CD14-positive monocyte (primary cell): ENCODE measurements around the gene C1QTNF9. TPM values are rescaled to one million over a fixed set of nuclear protein-coding genes. Genes with fewer than 3 reads are reported as not detected.
A peak's percentile ranks its signal among the peaks of the same experiment; 100 is the strongest.

ENCODE experiments used
- DNase-seq, 3 donors: peaks; one replicate each; pipeline ENCODE4 v3.0.0-alpha.2; 2011 to 2022
- H2AFZ ChIP-seq: 2 replicates; pipeline ENCODE4 v1.6.0; 2012; ENCODE audit warnings: mild to moderate bottlenecking, low read depth, low read length, inconsistent platforms; ENCODE audit not compliant: insufficient read depth, poor library complexity, severe bottlenecking
- H3K27ac ChIP-seq, 2 donors: 1 replicate in 1 of 2; 2 replicates in 1 of 2; pipeline ENCODE4 v1.5.1; 2012 to 2013; ENCODE audit warnings: low read length in 2 of 2, control low read depth in 1 of 2, inconsistent platforms in 1 of 2, low read depth in 1 of 2, mild to moderate bottlenecking in 1 of 2
- H3K27me3 ChIP-seq, 2 donors: one replicate each; pipeline versions ENCODE4 v1.6.0 to v1.6.1; 2011 to 2013; ENCODE audit warnings: low read length in 2 of 2; ENCODE audit not compliant: control insufficient read depth in 2 of 2, insufficient read depth in 2 of 2
- H3K36me3 ChIP-seq, 2 donors: replicated peaks in 1 of 2; 1 replicate in 1 of 2; 2 replicates in 1 of 2; pipeline versions ENCODE4 v1.5.1 to v1.6.1; 2012 to 2013; ENCODE audit warnings: low read length in 2 of 2, control low read depth in 1 of 2, inconsistent platforms in 1 of 2, mild to moderate bottlenecking in 1 of 2; ENCODE audit not compliant: insufficient read depth in 2 of 2, control insufficient read depth in 1 of 2
- H3K4me1 ChIP-seq, 2 donors: 1 replicate in 1 of 2; 2 replicates in 1 of 2; pipeline versions ENCODE4 v1.5.1 to v1.6.1; 2012 to 2013; ENCODE audit warnings: low read length in 2 of 2, control low read depth in 1 of 2, inconsistent platforms in 1 of 2, mild to moderate bottlenecking in 1 of 2, moderate library complexity in 1 of 2; ENCODE audit not compliant: insufficient read depth in 2 of 2, control insufficient read depth in 1 of 2
- H3K4me2 ChIP-seq: replicated peaks from 2 replicates; pipeline ENCODE3; 2012; ENCODE audit warnings: low read length, moderate library complexity, mild to moderate bottlenecking; ENCODE audit not compliant: poor library complexity, severe bottlenecking; ENCODE audit errors: extremely low read depth
- H3K4me3 ChIP-seq, 3 experiments: fragments of 200-600 bp in 1 of 3; sonication (generic) in 1 of 3; replicated peaks in 1 of 3; 1 replicate in 2 of 3; 2 replicates in 1 of 3; pipeline ENCODE4 v1.5.1; 2011 to 2013; ENCODE audit warnings: low read length in 3 of 3, mild to moderate bottlenecking in 3 of 3, control low read depth in 2 of 3, low read depth in 2 of 3, inconsistent platforms in 1 of 3, moderate library complexity in 1 of 3
- H3K79me2 ChIP-seq: 2 replicates; pipeline ENCODE4 v1.6.0; 2012; ENCODE audit warnings: mild to moderate bottlenecking, control low read depth, inconsistent platforms, low read length, moderate library complexity; ENCODE audit not compliant: insufficient read depth
- H3K9ac ChIP-seq: 2 replicates; pipeline ENCODE4 v1.6.0; 2017; ENCODE audit warnings: low read length, mild to moderate bottlenecking; ENCODE audit not compliant: insufficient read depth, poor library complexity, severe bottlenecking
- H3K9me3 ChIP-seq, 2 donors: replicated peaks in 1 of 2; 1 replicate in 1 of 2; 2 replicates in 1 of 2; pipeline versions ENCODE4 v1.5.1 to v1.6.1; 2012 to 2013; ENCODE audit warnings: low read length in 2 of 2, control low read depth in 1 of 2; ENCODE audit not compliant: control insufficient read depth in 1 of 2, insufficient read depth in 1 of 2
- H4K20me1 ChIP-seq: 2 replicates; pipeline ENCODE4 v1.6.0; 2012; ENCODE audit warnings: mild to moderate bottlenecking, low read length, control low read depth, moderate library complexity; ENCODE audit not compliant: insufficient read depth
- H3K27ac Mint-ChIP-seq, 7 donors: one replicate each; pipeline ENCODE4 v1.8.0; 2020; ENCODE audit warnings: mild to moderate bottlenecking in 7 of 7, mixed read lengths in 7 of 7, moderate library complexity in 6 of 7, inconsistent platforms in 2 of 7
- H3K27me3 Mint-ChIP-seq, 3 donors: one replicate each; pipeline ENCODE4 v1.8.0; 2021 to 2022; ENCODE audit warnings: low read depth in 3 of 3, mild to moderate bottlenecking in 3 of 3, mixed read lengths in 3 of 3, moderate library complexity in 3 of 3, inconsistent platforms in 1 of 3
- H3K36me3 Mint-ChIP-seq, 2 donors: one replicate each; pipeline ENCODE4 v1.8.0; 2020; ENCODE audit warnings: mixed read lengths in 2 of 2, inconsistent platforms in 1 of 2, mild to moderate bottlenecking in 1 of 2
- H3K4me1 Mint-ChIP-seq: one replicate; pipeline ENCODE4 v1.8.0; 2020; ENCODE audit warnings: mild to moderate bottlenecking, mixed read lengths
- H3K4me3 Mint-ChIP-seq, 2 donors: one replicate each; pipeline ENCODE4 v1.8.0; 2020; ENCODE audit warnings: mild to moderate bottlenecking in 2 of 2, mixed read lengths in 2 of 2, moderate library complexity in 1 of 2
- H3K9me3 Mint-ChIP-seq, 7 donors: one replicate each; pipeline ENCODE4 v1.8.0; 2020 to 2022; ENCODE audit warnings: mixed read lengths in 7 of 7, mild to moderate bottlenecking in 6 of 7, moderate library complexity in 6 of 7, inconsistent platforms in 2 of 7
- CTCF ChIP-seq: fragments of 200-600 bp; IDR thresholded peaks from one replicate; pipeline ENCODE4 v1.8.0; 2022; ENCODE audit warnings: antibody characterized with exemption, mild to moderate bottlenecking
- WGBS: methylation state at CpG from one replicate; pipeline ENCODE4 v1.1.5; 2013; ENCODE audit warnings: missing lambda C conversion rate; ENCODE audit not compliant: insufficient coverage; 5-methylcytosine and 5-hydroxymethylcytosine counted together
- intact Hi-C, 2 donors: fragments of 100-400 bp; cut with micrococcal nuclease; formaldehyde crosslinking; loops; one replicate each; pipeline versions ENCODE4 v1.15.0 to v1.15.1; 2023
- polyA plus RNA-seq, 3 donors: library from polyadenylated mRNA; depleted of rRNA in 1 of 3; unstranded in 2 of 3; stranded (reverse) in 1 of 3; fragments of 300-500 nt in 2 of 3; fragments of >200 nt in 1 of 3; fragmentation: Illumina TruSeq in 2 of 3; gene quantifications; 1 replicate in 2 of 3; 2 replicates in 1 of 3; pipeline ENCODE4 v1.2.3, GENCODE V29; 2012 to 2021

C1QTNF9 gene
- polyA plus RNA-seq, 3 donors, result not detected

- intact Hi-C loops, result loop anchor here (2.0 kb wide), 1 partner anchor 17 kb away; no protein-coding TSS in a partner anchor
- DNase-seq, result peak; percentile 63 to 66 (median 66)
- H3K9me3 Mint-ChIP-seq, result peaks cover 0 to 2% (median 0%) of the 10 kb centered on the region in 7 donors
- H3K27me3 Mint-ChIP-seq, result peaks cover 0 to 7% (median 6%) of the 10 kb centered on the region in 3 donors
- Histone ChIP-seq H3K4me2 (peak overlapping the region; percentile 90), H4K20me1 (peaks cover 15% of the 10 kb centered on the region), H3K4me1 (peaks cover 63 to 83% of the 10 kb centered on the region in 2 donors), H3K4me3 (peak overlapping the region; percentile 55 to 89 (median 58)), H3K36me3 (no peaks in the 10 kb centered on the region), H3K79me2 (peaks cover 62% of the 10 kb centered on the region), H3K9me3 (no peaks in the 10 kb centered on the region), H2AFZ (no peak overlapping the region), H3K9ac (peak overlapping the region; percentile 85), H3K27me3 (no peaks in the 10 kb centered on the region), H3K27ac (peak overlapping the region; percentile 86 to 98)
- peak overlapping the region; percentile 99 to 100 for H3K4me3 Mint-ChIP-seq
- peaks cover 67% of the 10 kb centered on the region for H3K4me1 Mint-ChIP-seq
- H3K27ac Mint-ChIP-seq, result peak overlapping the region; percentile 98 to 100 (median 99)
- peaks cover 26 to 28% of the 10 kb centered on the region in 2 donors for H3K36me3 Mint-ChIP-seq
- 0% methylated on average over 22 of the region's 25 CpGs for WGBS
- TF ChIP-seq CTCF, result no peak
These were observed 37.6 kb upstream of the C1QTNF9 start for GRCh38 chr13:24271601-24272451.

DNA sequence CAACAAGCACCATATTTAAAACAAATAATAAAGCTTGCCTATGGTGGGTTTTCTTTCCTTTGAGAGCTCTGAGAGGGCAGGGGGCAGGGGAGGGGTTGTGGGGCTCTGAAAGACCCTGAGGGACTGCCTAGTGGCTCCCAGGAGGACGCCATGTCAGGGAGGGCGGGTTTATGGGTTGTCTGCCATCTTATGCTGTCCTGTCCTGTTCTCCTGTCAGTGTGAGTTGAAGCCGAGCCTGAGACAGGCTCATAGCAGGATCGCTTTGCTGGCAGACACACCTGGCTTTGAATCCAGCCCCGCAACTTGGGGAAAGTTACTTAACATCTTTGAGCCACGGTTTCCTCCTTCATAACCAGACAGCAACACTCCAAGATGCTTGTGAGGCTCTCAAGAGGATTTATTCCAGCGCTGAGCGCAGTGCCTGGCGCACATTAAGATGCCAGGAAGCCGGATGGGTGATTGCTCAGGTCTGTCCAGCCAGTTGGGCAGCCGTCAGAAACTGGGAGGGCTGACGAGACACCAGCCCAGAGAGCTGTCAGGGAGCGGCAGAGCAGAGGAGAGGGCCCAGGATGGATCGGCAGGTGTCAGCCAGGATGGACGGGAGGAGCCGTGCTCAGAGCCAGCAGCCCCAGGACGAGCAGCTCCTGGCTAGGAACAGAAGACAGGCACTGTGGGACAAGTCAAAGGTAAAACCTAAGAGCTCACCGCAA is 36.8 kb upstream of the C1QTNF9 start:
- WGBS, result 68% methylated on average over 17 of the region's 18 CpGs
- no peak overlapping the region for H2AFZ ChIP-seq
- peak overlapping the region; percentile 90 for H3K4me2 ChIP-seq
- no peak for TF ChIP-seq CTCF
- Mint-ChIP-seq H3K9me3 (peaks cover 0 to 2% (median 0%) of the 10 kb centered on the region in 7 donors), H3K36me3 (peaks cover 26 to 29% of the 10 kb centered on the region in 2 donors), H3K27me3 (peaks cover 0 to 7% (median 6%) of the 10 kb centered on the region in 3 donors), H3K4me3 (peak overlapping the region; percentile 99 to 100), H3K4me1 (peaks cover 63% of the 10 kb centered on the region), H3K27ac (peak overlapping the region; percentile 98 to 100 (median 99))
- peaks cover 70% of the 10 kb centered on the region for H3K79me2 ChIP-seq
- no peaks in the 10 kb centered on the region for H3K9me3 ChIP-seq
- H4K20me1 ChIP-seq, result peaks cover 15% of the 10 kb centered on the region
- no peaks in the 10 kb centered on the region for H3K27me3 ChIP-seq
- H3K9ac ChIP-seq, result peak overlapping the region; percentile 85
- H3K4me3 ChIP-seq, result peak overlapping the region; percentile 55 to 89 (median 58)
- peak overlapping the region; percentile 86 to 98 for H3K27ac ChIP-seq
- intact Hi-C loops, result no loop called here
- H3K36me3 ChIP-seq, result no peaks in the 10 kb centered on the region
- DNase-seq, result no peak
- peaks cover 62 to 82% of the 10 kb centered on the region in 2 donors for H3K4me1 ChIP-seq
